GM21576 (cell line): ENCODE results near the gene ABCG1.

Experiments
- ATAC-seq: cut with Tn5 transposase; IDR thresholded peaks from one replicate; pipeline ENCODE4 v1.9.1; 2021; ENCODE audit warnings: mild to moderate bottlenecking, moderate library complexity; ENCODE audit not compliant: unreplicated experiment

Gene ABCG1

DNA sequence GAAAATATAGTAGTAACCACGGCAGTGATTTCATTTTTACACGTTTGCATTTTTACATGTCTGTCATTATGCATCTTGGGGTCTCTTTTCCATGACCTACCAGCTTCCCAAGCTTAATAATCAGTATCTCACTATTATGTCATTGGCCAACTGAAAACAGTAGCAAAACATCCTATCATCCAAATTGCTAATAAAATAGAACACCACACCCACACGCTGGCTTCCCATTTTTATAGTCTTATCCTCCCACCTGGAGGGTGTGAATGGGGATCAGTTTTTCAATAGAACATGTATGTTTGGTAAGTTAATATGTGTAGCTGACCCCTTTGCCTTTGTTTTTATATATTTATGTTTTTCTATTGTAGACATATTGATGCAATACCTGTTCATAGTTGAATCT lies 84.5 kb downstream of the ABCG1 start:
- no peak for ATAC-seq

DNA sequence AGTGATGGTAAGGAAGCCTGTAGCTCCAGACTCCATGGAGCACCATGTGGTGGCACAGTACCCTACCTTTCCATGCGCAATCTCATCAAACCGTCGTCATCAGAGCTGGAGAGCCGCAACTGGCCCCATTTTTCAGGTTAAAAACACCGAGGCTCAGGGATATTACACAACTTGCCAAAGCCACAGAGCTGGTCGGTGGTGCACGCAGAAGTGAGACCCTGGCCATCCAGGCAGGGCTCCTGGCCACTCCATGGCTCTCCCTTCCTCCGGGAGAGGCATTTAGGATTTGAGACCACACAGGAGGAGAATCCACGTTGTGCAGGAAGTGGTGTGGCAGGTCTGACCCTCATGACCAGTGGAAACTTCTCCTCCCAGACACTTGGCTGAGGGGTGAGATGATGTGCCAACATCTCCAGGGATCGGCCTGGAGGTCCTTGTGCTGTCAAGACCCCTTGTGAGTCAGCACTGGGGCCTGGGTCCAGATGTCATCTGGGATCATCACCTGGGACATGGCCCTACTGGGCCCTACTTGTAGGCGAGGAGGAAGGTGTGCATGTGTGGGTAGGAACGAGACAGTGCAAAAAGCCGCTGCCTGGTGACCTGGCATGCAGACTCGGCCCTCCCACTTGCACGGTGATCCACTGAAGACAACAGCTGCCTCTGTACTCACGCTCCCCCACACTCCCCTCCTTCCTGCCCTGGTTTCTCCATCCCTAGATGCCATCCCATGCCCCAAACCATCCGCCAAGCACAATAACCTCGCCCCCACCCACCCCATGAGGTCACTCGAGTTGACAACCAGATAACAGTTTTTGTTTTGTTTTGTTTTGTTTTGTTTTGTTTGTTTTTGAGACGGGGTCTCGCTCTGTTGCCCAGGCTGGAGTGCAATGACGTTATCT lies 85.9 kb downstream of the ABCG1 start:
- no peak for ATAC-seq

DNA sequence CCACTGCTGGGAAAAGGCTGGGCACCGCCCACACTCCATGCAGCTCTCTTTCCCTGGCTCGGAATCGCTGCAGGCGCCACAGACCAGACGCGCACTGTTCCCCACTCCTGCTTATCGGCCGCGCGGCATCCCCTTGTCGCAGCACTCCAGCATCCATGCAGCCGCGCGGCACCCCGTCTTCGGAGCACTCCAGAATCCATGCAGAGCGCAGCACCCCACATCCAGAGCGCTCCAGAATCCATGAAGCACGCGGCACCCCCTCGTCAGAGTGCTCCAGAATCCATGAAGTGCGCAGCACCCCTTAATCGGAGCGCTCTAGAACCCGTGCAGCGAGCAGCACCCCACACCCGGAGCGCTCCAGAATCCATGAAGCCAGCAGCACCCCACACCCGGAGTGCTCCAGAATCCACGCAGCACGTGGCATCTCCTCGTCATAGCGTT lies 86.8 kb downstream of the ABCG1 start:
- ATAC-seq, result no peak

DNA sequence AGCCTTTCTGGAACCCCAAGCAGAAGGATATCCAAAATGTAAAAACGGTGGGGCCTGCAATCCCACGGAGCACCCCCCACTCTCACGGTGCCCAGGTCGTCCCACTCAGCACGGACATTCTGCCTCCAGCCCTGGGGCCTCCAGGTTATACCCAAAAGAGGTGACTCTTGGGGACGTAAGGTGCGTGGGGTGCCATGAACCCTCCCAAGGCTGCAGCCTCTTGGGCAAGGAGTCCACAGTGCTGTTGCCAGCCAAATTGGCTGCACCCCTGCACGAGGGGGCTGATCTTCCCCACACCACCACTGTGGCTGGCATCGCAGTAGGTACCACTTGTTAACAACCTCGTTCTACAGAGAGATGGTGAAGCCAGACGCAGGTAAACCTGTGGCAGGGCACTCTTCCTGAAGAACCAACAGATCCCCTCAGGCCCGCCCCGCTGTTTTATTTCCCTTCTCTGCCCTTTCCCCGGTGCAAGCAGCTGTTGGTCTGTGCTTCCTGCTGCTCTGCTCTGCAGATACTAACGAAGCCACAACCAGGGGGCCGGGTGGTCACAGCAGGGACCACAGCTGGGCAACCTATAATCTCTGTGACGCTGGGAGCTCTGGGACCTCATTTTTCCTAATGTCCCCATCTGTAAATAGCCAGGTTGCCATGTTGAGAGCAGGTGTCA lies 87.6 kb downstream of the ABCG1 start:
- ATAC-seq, result no peak

DNA sequence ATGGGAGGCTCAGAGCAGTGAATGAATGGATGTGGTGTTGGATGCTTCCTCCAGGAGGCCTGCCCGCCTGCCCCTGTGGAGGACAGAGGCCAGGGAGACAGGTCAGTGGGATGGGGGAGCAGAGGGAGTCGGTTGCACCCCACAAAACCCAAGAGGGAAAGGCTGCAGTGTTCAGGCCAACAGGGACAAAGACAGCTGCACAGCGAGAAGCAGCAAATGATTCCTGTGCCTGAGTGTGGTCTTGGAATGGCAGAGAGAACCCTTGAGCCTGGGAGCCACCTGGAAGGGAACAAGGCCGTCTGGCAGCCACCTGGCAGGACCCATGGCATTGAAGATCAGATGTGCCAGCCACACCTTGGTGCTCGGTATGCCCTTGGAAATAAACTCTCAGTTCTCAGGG lies 88.2 kb downstream of the ABCG1 start:
- no peak for ATAC-seq

DNA sequence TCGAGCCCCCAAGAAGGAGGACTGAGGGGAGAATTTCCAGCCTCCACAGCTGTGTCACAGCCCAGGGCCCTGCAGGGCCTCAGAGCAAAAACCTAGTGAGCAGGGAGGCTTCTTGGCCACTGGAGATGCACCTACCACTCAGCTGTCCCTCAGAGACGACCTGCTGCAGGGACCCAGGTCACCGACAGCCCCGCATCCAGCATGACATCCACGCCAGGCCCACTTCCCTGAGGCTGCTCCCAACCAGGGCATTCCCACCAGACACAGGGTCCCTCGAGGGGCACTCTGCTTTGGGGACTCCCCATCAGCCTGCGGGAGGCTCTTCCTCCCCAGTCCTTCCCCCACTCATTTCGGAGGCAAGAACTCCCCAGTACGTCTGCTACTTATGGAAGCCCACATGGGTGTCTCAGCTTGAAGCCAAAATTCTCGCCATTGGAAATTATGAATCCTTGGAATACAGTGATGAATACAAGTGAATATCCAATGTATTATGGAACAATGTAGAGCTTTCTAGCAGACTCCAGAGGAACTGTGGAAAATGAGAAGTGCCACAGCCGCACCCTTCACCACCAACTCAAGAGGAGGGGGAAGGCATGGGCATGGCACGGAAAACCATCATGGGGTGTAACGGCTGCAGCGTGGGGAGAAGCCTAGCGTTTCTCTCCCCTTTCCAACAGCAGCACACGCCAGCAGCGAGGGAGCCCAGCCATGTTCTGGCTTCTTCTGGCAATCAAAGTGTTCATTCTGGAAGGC lies 89.4 kb downstream of the ABCG1 start:
- no peak for ATAC-seq

DNA sequence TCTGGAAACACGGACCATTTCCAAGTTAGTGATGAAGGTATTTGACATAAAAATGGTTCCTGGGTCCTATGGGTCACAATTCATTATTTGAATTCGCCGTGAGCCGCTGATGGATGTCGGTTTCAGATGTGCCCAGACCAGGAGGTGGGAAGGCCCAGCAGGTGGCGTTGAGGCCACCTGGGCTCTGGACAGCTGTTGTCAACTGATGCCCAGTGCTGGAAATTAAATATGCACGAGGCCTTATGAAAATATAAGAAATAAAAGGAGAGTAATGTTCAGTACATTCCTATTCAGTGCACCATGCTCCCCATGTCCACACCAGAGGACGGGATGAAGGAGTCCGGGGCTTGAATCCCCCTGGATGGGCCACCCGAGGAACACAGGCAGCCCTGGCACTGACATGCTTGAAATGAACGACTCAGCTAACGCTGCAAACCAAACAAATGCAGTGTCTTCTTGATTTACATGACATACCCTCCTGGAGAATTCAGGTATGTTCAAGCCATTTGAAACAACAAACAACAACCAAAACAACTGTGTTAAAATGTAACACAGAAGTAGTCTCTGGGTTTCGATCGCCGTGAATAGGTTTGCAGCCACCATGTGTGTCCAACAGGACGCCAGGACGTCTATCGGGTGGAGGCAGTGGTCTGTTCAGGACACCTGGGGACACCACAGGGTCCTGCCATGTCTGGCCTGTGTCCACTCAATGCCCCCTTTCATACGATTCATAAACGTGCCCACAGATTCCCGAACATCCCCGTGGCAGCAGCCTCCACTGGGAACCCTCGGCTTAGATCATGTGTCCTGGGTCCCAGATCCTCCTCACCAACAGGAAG lies 90.2 kb downstream of the ABCG1 start:
- ATAC-seq, result no peak

DNA sequence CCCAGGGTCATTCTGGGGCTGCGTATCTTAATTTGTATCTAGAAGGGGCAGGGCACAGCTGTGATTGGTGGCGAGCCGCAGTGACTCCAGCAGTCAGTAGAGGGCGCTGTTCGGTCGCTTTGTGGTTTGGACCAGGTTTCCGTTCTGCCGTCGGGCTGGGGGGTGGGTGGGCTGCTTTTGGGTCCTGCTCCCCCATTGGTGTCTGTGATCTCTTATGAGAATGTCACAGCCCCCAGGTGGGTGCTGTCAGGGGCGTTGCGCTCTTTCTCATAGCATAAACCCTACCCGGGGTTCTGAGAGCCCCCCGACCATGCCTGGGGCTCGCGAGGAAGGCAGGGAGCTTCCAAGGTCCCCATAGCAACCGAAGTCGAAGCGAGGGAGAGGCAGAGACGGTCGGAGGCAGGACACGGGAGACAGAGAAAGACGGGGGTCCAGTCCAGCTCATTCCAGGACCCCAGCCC lies 90.8 kb downstream of the ABCG1 start:
- ATAC-seq, result no peak

DNA sequence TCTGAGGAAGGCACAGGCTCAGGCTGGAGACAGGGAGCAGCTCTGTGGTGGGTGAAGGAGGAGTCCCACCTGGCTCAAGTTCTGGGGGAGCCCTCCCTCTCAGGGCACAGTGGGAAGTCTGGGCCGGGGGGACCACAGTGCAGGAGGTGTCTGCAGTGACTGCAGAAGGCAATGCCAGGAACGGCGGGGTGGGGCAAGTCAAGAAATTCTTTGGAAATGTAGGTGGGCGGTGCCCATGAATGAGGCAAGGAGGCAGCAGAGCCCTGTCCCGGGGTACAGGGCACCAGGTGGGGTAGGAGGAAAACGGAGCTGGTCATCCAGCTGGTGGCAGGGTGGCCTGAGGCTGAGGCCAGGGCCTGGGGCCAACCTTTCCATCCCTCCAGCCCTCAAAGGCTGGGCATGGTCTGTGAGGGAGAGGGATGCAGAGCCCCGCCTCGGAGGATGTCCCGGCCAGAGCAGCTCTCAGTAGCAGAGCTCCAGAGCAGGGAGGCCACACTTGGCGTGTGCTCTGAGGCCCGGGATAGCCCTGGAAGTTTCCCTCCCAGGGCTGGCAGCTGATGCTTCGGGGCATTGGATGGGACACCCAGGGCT lies 91.6 kb downstream of the ABCG1 start:
- no peak for ATAC-seq

DNA sequence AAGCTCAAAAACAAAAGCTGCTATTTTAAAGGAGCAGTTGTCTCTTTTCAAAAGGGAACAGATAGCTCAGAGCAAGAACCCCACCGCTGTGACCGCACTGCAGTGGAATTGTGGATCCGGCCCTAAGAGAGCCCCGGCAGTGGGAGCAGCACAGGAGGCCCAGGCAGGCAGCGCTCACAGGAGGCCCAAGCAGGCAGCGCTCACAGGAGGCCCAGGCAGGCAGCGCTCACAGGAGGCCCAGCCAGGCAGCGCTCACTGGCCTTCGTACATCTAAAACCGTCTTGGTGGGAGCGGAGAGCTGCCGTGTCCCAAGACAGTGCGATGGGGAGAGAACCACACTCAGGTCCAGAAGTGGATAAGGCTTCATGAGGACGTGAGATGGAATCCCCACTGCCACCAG lies 92.2 kb downstream of the ABCG1 start:
- ATAC-seq, result no peak

DNA sequence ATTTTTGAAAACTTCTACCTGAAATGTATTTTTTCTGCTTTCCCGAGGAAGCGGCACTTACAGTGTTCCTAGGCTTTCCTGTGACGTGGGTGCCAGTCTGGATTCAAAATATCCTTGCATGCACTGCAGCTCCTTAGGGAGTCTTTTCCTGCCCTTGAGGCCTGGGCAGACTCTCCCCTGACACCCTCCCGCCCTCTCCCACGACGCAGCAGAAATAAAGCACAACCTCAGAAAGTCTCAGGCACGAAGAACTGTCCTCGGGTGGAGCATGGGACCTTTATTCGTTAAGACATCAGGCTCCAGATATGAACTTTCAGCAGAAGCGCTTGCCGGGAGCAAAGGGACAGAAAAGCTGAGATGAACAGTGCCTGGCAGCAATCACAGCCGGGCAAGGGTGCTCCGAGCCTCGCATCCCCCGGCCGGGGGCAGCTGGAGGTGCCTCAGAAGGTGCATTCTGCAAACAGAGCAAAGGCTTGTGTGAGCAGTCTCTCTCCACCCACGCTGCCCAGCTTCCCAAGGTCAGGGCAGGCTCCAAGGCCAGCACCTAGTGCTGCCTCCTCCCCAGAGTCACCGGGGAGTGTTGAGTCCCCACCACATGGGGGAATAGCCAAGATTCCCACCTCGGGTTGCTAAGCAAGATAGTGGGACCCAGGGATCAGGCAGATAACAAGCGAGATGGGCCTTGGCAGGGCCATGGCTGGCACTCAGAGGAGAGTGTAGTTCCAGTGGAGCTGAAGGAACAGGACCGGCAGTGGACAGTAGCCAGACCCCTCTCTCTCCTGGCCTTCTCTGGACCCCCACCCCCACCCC lies 93.1 kb downstream of the ABCG1 start:
- no peak for ATAC-seq

DNA sequence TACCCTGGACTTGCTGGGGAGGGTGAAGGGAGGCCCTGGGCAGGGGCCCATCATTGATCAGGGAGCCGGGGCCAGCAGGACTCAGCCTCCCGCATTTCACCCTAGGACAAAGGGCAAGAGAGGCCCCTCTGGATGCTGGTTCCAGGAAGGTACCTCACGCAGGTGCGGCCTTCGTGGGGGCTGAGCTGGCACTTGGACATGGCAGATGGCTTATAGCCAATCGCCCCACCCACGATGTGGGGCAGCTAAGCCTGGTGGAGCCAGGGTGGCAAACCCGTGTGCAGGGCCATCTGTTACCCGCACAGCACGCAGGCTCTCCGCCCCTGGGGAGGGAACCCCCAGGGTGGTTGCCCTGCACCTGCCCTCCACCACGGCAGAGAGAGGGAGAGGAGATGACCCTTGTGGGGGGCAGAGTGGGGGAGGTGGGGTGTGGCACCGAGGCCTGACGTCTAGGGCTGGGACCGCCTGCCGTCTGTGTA lies 93.7 kb downstream of the ABCG1 start:
- no peak for ATAC-seq

DNA sequence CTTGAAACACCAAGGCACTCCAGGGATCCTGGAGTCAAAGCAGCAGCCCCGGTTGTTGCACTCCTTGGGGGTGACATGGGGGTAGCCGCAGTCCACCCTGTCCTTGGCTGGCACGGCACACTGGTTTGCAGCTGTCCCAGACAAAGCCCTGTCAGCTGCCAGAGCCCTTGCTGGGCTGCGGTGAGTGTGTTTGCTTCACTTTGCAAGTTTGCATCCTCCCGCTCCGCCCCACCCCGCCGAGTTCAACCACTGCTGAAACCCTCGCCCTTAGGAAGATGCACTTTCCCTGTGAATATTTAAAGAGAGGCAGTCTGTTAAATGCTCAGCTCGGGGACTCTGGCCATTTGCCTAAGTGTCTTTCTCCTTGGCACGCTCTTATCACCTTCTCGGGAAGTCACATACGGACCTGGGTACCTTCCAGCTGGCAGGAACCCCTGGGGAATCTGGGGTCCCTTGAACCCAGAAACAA lies 94.6 kb downstream of the ABCG1 start:
- ATAC-seq, result no peak

DNA sequence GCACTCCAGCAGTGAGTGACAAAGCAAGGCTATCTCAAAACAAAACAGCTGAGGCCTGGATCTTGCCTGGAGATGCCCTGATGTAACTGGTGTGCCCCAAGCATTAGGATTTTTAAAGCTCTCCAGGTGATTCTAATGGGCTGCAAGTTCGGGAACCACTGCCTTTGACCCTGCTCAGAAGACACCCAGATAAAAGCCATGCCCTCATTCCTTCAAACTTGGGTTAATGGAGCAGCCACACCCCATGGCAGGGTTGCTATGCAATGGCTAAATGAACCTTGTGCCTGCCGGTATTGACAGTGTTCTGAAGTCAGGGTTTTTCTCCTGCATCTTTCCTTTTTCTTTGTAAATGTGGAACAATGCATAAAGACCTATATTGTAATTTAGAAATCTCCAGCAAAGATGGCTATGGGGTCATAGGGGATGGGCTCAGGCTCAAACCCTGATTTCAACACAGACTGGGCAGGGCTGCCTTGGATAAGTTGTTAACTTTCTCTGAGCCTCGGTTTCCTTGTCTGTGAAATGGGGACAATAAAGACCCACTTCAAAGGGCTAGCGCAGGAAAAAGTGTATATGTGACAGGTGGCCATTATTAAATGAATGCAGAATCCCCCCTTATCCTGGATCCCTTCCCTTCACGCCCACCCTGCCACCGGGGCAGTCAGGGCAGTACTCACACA lies 95.8 kb downstream of the ABCG1 start:
- ATAC-seq, result no peak

DNA sequence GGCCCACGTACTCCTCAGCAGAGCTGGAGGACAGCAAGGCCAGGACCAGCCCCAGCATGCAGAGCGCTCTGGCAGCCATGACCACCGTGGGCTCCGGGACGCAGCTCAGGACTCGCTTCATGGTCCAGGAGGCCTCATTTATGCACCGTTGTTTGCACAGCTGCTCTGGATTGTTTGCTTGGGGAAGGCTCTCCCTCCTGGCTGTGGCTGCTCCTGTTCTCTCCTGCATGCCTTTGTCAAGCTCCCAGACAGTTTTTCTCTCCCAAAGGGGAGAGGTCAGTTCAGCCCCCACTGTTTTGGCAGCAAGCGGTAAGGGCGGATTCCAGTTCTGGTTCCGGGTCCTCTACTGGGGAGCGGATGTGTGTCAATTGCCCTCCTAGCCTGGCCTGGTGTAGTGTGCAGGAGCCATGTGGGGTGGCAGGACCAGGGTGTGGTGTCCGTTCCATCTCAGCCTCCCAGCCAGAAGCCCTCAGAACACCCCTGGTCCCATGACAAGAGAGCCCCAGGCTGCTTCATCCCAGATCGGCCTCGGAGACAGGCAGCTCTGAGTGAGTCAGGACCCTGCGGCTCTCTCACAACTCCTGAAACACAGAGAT lies 96.5 kb downstream of the ABCG1 start, which contains the start of gene TFF3:
TFF3 (minus strand) TSS at position 114 of the 596 bp plus-strand sequence; CDS start at position 79, 35 bp downstream.
- ATAC-seq, result no peak

DNA sequence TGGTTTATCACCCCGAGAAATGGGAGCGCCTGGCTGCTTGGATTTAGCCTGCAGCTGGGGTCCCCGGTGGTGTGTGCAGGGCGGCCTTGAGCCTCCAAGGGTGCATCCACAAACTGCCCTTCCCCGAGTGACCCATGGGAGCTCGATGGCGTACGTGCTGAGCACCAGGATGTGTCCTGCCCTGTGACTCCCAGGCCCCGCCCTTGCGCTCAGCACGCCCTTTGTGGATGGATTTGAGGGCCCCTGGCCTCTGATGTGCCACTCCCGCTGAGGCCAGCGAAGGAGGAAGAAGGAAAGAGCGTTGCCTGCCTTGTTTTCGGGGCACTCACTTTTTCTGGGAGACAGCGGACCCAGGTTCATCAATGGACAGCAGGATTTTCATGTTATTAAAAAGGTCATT lies 98.0 kb downstream of the ABCG1 start:
- ATAC-seq, result no peak

DNA sequence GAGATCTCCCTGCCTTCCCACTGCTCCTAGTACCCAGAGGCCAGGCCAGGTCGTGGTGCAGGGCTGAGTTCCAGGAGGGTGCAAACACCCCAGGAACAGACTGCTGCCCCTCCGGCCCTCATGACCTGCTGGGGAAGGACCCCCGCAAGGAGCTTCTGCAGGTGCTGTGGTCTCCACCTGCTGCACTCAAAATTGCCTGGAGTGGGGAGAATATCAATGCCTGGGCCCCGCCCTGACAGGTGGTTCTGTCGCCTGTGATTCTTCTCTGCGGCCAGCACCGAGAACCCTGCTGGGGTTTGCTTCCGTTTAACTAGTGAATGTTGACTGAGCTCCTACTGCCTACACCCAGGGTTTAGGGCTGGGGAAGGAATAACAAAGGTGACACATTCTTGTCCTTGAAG lies 98.4 kb downstream of the ABCG1 start:
- no peak for ATAC-seq
